ENCODE measurements around the gene RASA3. TPM values are rescaled to one million over a fixed set of nuclear protein-coding genes. Genes with fewer than 3 reads are reported as not detected.

The RASA3 gene
- total RNA-seq, 2 donors from 2014 or later, result 4.4 to 7.2 TPM

- no peaks in the 10 kb centered on the region for H3K9me3 ChIP-seq
- no peak overlapping the region for H3K4me3 ChIP-seq
- H3K27me3 ChIP-seq, result no peaks in the 10 kb centered on the region
- intact Hi-C loops (cut with DNase I), result no loop called here
- peaks cover 5% of the 10 kb centered on the region for H3K4me1 ChIP-seq
- TF ChIP-seq CTCF (IDR thresholded peaks at IDR 0.05), result no peak
- DNase-seq, result no peak
- H3K36me3 ChIP-seq, result no peaks in the 10 kb centered on the region
- H3K9ac ChIP-seq (ENCODE audit: low read depth in 2 of 2, low read length in 2 of 2), result no peak overlapping the region
- no peak overlapping the region for H3K27ac ChIP-seq
Observed at GRCh38 chr13:114053026-114053425, 79.4 kb downstream of the RASA3 start.

GRCh38 chr13:114050536-114051450 lies 81.6 kb downstream of the RASA3 start:
- Histone ChIP-seq H3K4me1 (peaks cover 9% of the 10 kb centered on the region), H3K36me3 (no peaks in the 10 kb centered on the region), H3K9ac (ENCODE audit: low read depth in 2 of 2, low read length in 2 of 2) (no peak overlapping the region), H3K27ac (no peak overlapping the region), H3K4me3 (no peak overlapping the region), H3K9me3 (no peaks in the 10 kb centered on the region), H3K27me3 (no peaks in the 10 kb centered on the region)
- no peak for DNase-seq
- TF ChIP-seq CTCF (IDR thresholded peaks at IDR 0.05), result no peak
- intact Hi-C loops (cut with DNase I), result no loop called here

GRCh38 chr13:114049626-114050101 lies 82.8 kb downstream of the RASA3 start:
- Histone ChIP-seq H3K27me3 (no peaks in the 10 kb centered on the region), H3K4me3 (no peak overlapping the region), H3K36me3 (no peaks in the 10 kb centered on the region), H3K9me3 (no peaks in the 10 kb centered on the region), H3K9ac (ENCODE audit: low read depth in 2 of 2, low read length in 2 of 2) (no peak overlapping the region), H3K27ac (no peak overlapping the region), H3K4me1 (peaks cover 9% of the 10 kb centered on the region)
- no peak for DNase-seq
- TF ChIP-seq CTCF (IDR thresholded peaks at IDR 0.05), result no peak
- intact Hi-C loops (cut with DNase I), result no loop called here

GRCh38 chr13:114049026-114049425 lies 83.4 kb downstream of the RASA3 start:
- Histone ChIP-seq H3K9me3 (no peaks in the 10 kb centered on the region), H3K27ac (no peak overlapping the region), H3K36me3 (no peaks in the 10 kb centered on the region), H3K9ac (ENCODE audit: low read depth in 2 of 2, low read length in 2 of 2) (peak overlapping the region; percentile 13 to 28), H3K27me3 (no peaks in the 10 kb centered on the region), H3K4me1 (peaks cover 9% of the 10 kb centered on the region), H3K4me3 (no peak overlapping the region)
- peak; percentile 59 for DNase-seq
- intact Hi-C loops (cut with DNase I), result no loop called here
- no peak for TF ChIP-seq CTCF (IDR thresholded peaks at IDR 0.05)

- H3K9me3 ChIP-seq, result no peaks in the 10 kb centered on the region
- no peak for DNase-seq
- no peak for TF ChIP-seq CTCF (IDR thresholded peaks at IDR 0.05)
- no peak overlapping the region for H3K27ac ChIP-seq
- H3K4me1 ChIP-seq, result peaks cover 9% of the 10 kb centered on the region
- H3K36me3 ChIP-seq, result no peaks in the 10 kb centered on the region
- peak overlapping the region; percentile 13 to 21 for H3K9ac ChIP-seq (ENCODE audit: low read depth in 2 of 2, low read length in 2 of 2)
- no peaks in the 10 kb centered on the region for H3K27me3 ChIP-seq
- intact Hi-C loops (cut with DNase I), result no loop called here
- no peak overlapping the region for H3K4me3 ChIP-seq
Observed at GRCh38 chr13:114048443-114048842, 84.0 kb downstream of the RASA3 start.

Measured in colonic mucosa (tissue), 4 donors.